Ovary (tissue), 9 donors: ENCODE measurements around the gene COPZ2. TPM values are rescaled to one million over a fixed set of nuclear protein-coding genes. Genes with fewer than 3 reads are reported as not detected.

Experiments
- DNase-seq, 5 donors: peaks; one replicate each; pipeline ENCODE4 v3.0.0-alpha.2; 2019 to 2020
- H3K27ac ChIP-seq, 2 donors: fragments of 200-600 bp; one replicate each; pipeline versions ENCODE4 v1.5.1 to v1.8.0; 2019 to 2022
- H3K27me3 ChIP-seq: fragments of 200-600 bp; one replicate; pipeline ENCODE4 v1.8.0; 2022
- H3K36me3 ChIP-seq: fragments of 200-600 bp; sonication (generic); one replicate; pipeline ENCODE4 v1.5.1; 2019
- H3K4me1 ChIP-seq: one replicate; pipeline ENCODE4 v1.8.1; 2013; ENCODE audit warnings: mild to moderate bottlenecking, moderate library complexity; ENCODE audit not compliant: insufficient read depth
- H3K4me3 ChIP-seq: fragments of 200-600 bp; sonication (generic); one replicate; pipeline ENCODE4 v1.5.1; 2017
- H3K9me3 ChIP-seq, 2 donors: fragments of 200-600 bp in 1 of 2; sonication (generic) in 1 of 2; one replicate each; pipeline versions ENCODE4 v1.5.1 to v1.8.1; 2013 to 2019; ENCODE audit warnings: mild to moderate bottlenecking in 1 of 2, moderate library complexity in 1 of 2
- EP300 ChIP-seq: sonication (generic); formaldehyde crosslinking; IDR thresholded peaks from one replicate; pipeline ENCODE4 v1.6.1; 2017; ENCODE audit warnings: antibody characterized with exemption
- POLR2A ChIP-seq: fragments of 450-650 bp; IDR thresholded peaks from one replicate; pipeline ENCODE4 v1.6.1; 2017; ENCODE audit warnings: antibody characterized with exemption, mild to moderate bottlenecking, moderate library complexity
- WGBS, 3 donors: extraction: QIAGEN DNeasy Blood & Tissue Kit in 1 of 3; methylation state at CpG; one replicate each; pipeline versions ENCODE4 v1.1.5 to v1.1.7; 2013 to 2017; 5-methylcytosine and 5-hydroxymethylcytosine counted together
- intact Hi-C, 4 donors: fragments of 100-400 bp; cut with DNase I; formaldehyde crosslinking; loops; one replicate each; pipeline versions ENCODE4 v1.11.0 to v1.15.1; 2022 to 2023
- polyA plus RNA-seq, 2 donors: library from polyadenylated mRNA; stranded (reverse); fragments of 200-250 nt in 1 of 2; fragments of 350-450 nt in 1 of 2; fragmentation: Illumina TruSeq in 1 of 2; extraction: RNeasy Lipid Tissue Mini Kit (QIAGEN cat#74804) in 1 of 2; gene quantifications; one replicate each; pipeline ENCODE4 v1.2.3, GENCODE V29; 2013 to 2014
- total RNA-seq, 7 donors: library from RNA; depleted of rRNA in 2 of 7; stranded (reverse); fragments of >200 nt in 2 of 7; fragmentation: NEBNext Ultra II Directional in 3 of 7; extraction: Animal tissue kit (Norgen Biotek cat#: 25700) in 3 of 7; gene quantifications; one replicate each; pipeline versions ENCODE4 v1.1.0 to v1.2.4, GENCODE V29; 2016 to 2023
- TF ChIP-seq, protein P1 (sequence below), 3 donors: fragments of 450-650 bp in 2 of 3; fragments of 200-600 bp in 1 of 3; IDR thresholded peaks; one replicate each; pipeline versions ENCODE4 v1.5.1 to v1.8.0; 2016 to 2022; ENCODE audit warnings: antibody characterized with exemption in 3 of 3, mild to moderate bottlenecking in 1 of 3
- donor health status: DM: no; HTN: no; CAD: no; lungs with moderate emphysema.
- donor health status: DM: no; HTN: no; CAD: no.
- donor health status: Bipolar disorder and iron deficiency.
- donor health status: DM: yes; HTN: yes; CAD: no.
- donor health status: DM: no; HTN: no; CAD: no.
- donor health status: DM: yes; HTN: yes; CAD: no.

The COPZ2 gene
- total and polyA plus RNA-seq, 9 donors, result 1.7 to 58.1 (median 12.1) TPM

GRCh38 chr17:48055531-48056245, 18.1 kb upstream of the COPZ2 start:
- H3K27ac ChIP-seq, result no peak overlapping the region
- no peaks in the 10 kb centered on the region for H3K36me3 ChIP-seq
- no peaks in the 10 kb centered on the region for H3K27me3 ChIP-seq
- no peak for TF ChIP-seq EP300
- WGBS, 3 donors, result 79 to 86% (median 82%) methylated on average over 5 of the region's 5 CpGs
- H3K4me1 ChIP-seq, result peaks cover 30% of the 10 kb centered on the region
- no peaks in the 10 kb centered on the region for H3K9me3 ChIP-seq
- peak in 1 of 5 donors; percentile 25 for DNase-seq
- no peak overlapping the region for H3K4me3 ChIP-seq
- intact Hi-C loops, result no loop called here

- Histone ChIP-seq H3K4me3 (peak overlapping the region; percentile 27), H3K4me1 (peaks cover 31% of the 10 kb centered on the region), H3K36me3 (no peaks in the 10 kb centered on the region), H3K27ac (peak overlapping the region; percentile 30 to 96), H3K27me3 (no peaks in the 10 kb centered on the region), H3K9me3 (no peaks in the 10 kb centered on the region)
- intact Hi-C loops, result no loop called here
- DNase-seq, result peak; percentile 77 to 90 (median 85)
- TF ChIP-seq POLR2A, result no peak
- TF ChIP-seq, protein P1, sequence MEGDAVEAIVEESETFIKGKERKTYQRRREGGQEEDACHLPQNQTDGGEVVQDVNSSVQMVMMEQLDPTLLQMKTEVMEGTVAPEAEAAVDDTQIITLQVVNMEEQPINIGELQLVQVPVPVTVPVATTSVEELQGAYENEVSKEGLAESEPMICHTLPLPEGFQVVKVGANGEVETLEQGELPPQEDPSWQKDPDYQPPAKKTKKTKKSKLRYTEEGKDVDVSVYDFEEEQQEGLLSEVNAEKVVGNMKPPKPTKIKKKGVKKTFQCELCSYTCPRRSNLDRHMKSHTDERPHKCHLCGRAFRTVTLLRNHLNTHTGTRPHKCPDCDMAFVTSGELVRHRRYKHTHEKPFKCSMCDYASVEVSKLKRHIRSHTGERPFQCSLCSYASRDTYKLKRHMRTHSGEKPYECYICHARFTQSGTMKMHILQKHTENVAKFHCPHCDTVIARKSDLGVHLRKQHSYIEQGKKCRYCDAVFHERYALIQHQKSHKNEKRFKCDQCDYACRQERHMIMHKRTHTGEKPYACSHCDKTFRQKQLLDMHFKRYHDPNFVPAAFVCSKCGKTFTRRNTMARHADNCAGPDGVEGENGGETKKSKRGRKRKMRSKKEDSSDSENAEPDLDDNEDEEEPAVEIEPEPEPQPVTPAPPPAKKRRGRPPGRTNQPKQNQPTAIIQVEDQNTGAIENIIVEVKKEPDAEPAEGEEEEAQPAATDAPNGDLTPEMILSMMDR (IDR thresholded peaks at IDR 0.05), result no peak
- TF ChIP-seq EP300, result no peak
- WGBS, 3 donors, result 9 to 15% (median 9%) methylated on average over 30 to 34 of the region's 34 CpGs
Observed at GRCh38 chr17:48054238-48055185, 16.9 kb upstream of the COPZ2 start.

GRCh38 chr17:48053758-48054237, 16.2 kb upstream of the COPZ2 start:
- H3K36me3 ChIP-seq, result no peaks in the 10 kb centered on the region
- TF ChIP-seq, protein P1 (IDR thresholded peaks at IDR 0.05), result no peak
- intact Hi-C loops, result no loop called here
- peaks cover 31% of the 10 kb centered on the region for H3K4me1 ChIP-seq
- no peaks in the 10 kb centered on the region for H3K27me3 ChIP-seq
- 0 to 7% (median 5%) methylated on average over 6 of the region's 6 CpGs for WGBS, 3 donors
- H3K27ac ChIP-seq, result peak overlapping the region in 1 of 2 donors; percentile 96
- DNase-seq, result peak in 1 of 5 donors; percentile 67
- peak overlapping the region; percentile 27 for H3K4me3 ChIP-seq
- no peaks in the 10 kb centered on the region for H3K9me3 ChIP-seq

GRCh38 chr17:48052956-48053757, 15.6 kb upstream of the COPZ2 start:
- Histone ChIP-seq H3K4me1 (peaks cover 31% of the 10 kb centered on the region), H3K27me3 (no peaks in the 10 kb centered on the region), H3K27ac (peak overlapping the region in 1 of 2 donors; percentile 96), H3K4me3 (peak overlapping the region; percentile 27), H3K9me3 (no peaks in the 10 kb centered on the region), H3K36me3 (no peaks in the 10 kb centered on the region)
- WGBS, 3 donors, result 7 to 13% (median 8%) methylated on average over 5 of the region's 5 CpGs
- TF ChIP-seq EP300, result no peak
- TF ChIP-seq, protein P1 (IDR thresholded peaks at IDR 0.05), result no peak
- no peak for TF ChIP-seq POLR2A
- DNase-seq, result peak; percentile 71 to 89 (median 81)
- intact Hi-C loops, result no loop called here
